Stimulated activated CD4-positive, alpha-beta T cell treated with anti-CD3 and anti-CD28 coated beads, Interleukin-4, amount 100 ng/mL, for 48 hours (primary cell): ENCODE measurements around the gene MORC2.

ENCODE experiments used
- DNase-seq, 2 donors: peaks; one replicate each; pipeline ENCODE4 v3.0.0-alpha.2; 2020; ENCODE audit warnings: low read depth in 2 of 2

MORC2 gene

DNA sequence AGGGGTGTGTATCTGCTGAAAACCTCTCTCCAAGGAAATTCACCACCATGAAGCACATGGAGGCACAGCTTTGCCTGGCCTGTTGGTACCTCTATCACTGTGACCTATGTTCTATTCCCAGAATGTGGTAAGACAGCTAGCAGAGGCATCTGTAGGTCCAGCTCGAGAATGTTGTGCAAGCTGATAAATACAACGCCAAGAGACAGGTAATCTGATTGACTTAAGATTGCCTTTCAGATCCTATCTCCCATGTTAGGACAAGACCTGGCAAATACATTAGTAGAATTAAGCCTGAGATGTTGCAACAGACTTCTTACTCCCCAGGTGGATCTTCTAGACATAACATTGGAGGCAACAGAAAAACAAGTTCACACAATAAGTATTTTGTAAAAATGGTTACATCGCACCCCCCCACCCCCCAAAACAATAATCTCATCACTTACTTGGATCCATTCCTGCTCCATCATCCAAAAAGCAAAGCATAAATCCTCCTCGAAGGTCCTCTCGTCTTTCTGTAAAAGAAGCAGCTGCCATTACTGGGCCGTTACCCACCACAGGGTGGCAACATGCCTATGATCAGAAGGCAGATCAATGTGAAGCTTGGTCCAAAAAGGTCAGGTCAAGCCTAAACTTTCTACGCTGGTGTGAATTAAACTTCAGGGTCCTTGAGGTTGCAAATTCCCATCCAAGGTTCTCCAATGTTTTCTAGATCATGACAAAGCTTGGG, 18.5 kb downstream of the MORC2 start:
- no peak for DNase-seq

DNA sequence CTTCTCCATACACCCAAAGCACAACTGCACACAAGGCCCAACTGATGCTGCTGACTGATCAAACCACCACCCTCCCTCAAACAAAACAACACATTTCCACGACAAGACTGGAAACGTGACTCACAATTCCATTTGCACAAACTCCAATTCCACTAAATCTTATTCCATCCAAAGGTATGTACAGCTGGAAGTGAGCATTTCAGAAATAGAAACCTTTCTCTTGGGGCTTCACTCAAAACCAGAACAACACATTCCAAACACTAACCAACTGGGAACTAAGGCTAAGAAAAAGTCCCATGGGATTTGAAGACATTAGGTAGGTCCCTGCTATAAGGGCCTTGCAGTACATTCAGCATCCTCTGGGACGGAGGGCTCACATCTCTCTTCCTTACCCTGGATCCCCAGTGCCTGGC, 19.6 kb downstream of the MORC2 start:
- no peak for DNase-seq

- no peak for DNase-seq
Observed at GRCh38 chr22:30947816-30948454, 20.6 kb downstream of the MORC2 start.

GRCh38 chr22:30947173-30947815, 21.3 kb downstream of the MORC2 start:
- no peak for DNase-seq

GRCh38 chr22:30946354-30946753, 22.2 kb downstream of the MORC2 start:
- DNase-seq, result no peak

DNA sequence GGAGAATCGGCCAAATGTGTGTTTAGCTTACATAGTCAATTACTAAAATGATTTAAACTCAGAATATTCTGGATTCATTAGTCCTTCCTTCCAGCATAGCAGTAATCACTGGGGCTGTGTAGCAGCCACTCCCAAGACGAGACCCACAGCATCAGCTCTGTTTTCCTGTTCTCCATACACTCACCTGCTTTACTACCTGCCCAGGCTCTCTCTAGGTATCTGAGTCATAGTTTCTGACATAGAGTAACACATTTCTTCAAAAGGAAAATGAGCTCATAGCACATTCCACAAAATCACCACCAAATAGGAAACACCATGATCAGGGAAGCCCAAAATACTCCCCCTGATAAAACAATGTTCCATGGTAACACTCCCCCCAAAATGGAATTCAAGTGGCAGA, 22.9 kb downstream of the MORC2 start:
- no peak for DNase-seq

GRCh38 chr22:30944986-30945385, 23.6 kb downstream of the MORC2 start:
- no peak for DNase-seq

DNA sequence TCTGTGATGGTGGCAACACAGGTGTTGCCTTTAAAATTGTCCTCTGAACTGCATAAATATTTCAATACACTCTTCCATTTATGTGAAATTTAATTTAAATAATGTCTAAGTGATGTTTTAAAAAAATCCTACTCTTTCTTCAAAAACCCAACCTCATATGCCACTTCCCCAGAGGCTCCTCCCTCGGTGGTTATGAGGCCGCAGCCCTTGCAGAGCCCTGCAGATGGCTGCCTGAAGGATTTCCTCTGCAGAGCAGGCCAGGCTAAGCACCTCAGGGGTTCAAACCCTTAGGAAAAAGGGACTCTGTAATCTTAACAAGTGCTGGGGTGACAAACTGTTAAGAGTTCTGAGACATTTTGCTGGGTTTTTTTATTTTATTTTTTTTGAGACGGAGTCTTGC, 25.2 kb downstream of the MORC2 start:
- no peak for DNase-seq

- DNase-seq, result no peak
Observed at GRCh38 chr22:30941363-30941740, 27.2 kb downstream of the MORC2 start.

- no peak for DNase-seq
Observed at GRCh38 chr22:30940685-30941362, 27.8 kb downstream of the MORC2 start.

DNA sequence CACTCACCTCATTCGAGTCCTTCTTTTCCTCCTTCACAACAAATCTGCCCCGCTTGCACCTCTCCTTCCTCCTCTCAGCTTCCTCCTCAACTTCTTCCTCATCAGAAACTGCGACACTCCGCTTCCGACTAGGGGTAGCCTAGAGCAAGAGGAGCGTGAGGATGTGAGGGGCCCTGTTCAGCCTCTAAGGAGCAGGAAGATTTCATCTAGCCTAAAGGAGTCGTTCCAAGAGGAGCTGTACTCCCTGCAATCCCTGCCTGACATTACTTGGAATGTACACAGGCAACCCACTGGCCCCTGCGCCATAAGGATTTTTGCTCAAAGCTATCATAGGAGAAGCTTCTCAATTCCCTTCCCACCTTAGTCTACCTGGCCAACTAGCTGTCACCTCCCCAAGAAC, 34.5 kb downstream of the MORC2 start:
- DNase-seq, result no peak

GRCh38 chr22:30933457-30933856, 35.1 kb downstream of the MORC2 start:
- no peak for DNase-seq

DNA sequence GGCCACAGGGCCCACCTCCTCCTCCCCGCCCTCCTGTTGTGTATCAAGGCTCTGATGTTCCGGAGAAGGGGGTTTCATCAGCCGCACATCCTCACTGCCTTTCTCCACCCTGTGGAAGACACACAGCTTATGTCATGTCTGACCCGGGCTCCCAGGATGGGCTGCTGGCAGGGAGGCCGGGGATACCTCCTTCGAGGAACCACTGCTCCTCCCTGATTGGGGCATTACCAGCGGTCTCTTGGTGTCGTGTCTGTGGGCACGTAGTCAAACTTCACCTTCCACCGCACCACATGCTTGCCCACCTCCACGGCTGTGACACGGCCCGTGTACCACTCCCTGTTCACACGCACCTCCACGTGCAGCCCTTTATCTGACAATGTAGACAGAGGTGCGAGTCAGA, 35.9 kb downstream of the MORC2 start:
- DNase-seq, result no peak

DNA sequence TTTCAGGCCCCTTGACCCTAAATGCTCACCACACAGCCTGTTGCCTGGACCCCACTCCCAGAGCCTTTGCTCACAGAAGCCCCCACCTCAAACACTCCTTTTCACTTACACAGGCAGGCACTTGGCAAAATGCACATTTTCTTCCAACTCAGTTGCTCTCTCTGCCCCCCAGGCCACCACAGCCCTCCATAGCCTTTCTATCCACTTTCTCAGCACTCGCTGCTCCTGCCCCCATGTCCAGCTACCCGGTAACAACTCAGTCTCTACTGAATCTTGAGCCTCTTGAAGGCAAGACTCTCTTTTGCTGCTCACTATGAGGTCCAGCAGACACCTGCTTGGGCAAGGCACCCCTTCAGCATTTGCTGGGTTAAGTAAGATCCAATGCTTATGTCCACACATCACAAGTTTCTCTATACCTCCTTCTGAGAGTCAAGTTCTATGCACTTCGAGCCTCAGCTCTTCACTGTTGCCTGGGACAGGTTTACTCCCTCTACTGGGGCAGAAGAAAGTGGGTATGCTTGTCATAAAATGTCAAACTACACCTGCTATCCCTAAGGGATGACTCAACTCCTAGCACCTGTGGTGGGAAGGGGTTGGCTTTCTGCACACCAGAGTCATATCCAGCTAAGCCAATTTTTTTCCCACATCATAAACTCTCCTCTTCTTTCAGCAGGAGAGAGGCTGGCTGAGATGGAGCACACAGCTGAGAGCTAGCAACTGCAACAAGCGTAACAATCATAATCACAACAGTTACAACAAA, 36.9 kb downstream of the MORC2 start:
- DNase-seq, result no peak

- no peak for DNase-seq
Observed at GRCh38 chr22:30930228-30930627, 38.3 kb downstream of the MORC2 start.

DNA sequence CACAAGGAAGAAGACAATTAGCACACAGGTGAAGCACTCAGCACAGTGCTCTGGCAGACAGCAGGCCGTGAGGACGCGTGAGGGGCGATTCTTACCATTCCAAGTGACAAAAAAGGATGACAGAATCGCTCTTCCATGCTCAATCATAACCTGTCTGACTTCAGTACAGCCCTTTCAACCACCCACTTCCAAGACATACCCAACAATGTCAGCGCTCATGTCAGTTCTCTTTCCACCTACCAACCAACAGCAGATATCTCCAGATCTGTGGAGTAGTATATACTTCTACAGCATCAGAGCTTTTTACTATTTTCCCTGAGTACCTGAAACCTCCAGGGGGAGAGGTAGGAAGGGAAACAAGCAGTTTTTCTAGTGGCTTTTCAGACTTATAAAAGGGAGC, 40.2 kb downstream of the MORC2 start:
- DNase-seq, result no peak

- no peak for DNase-seq
Observed at GRCh38 chr22:30927806-30928205, 40.8 kb downstream of the MORC2 start.

- no peak for DNase-seq
Observed at GRCh38 chr22:30926706-30927105, 41.9 kb downstream of the MORC2 start.

GRCh38 chr22:30925667-30926066, 42.9 kb downstream of the MORC2 start:
- no peak for DNase-seq

DNA sequence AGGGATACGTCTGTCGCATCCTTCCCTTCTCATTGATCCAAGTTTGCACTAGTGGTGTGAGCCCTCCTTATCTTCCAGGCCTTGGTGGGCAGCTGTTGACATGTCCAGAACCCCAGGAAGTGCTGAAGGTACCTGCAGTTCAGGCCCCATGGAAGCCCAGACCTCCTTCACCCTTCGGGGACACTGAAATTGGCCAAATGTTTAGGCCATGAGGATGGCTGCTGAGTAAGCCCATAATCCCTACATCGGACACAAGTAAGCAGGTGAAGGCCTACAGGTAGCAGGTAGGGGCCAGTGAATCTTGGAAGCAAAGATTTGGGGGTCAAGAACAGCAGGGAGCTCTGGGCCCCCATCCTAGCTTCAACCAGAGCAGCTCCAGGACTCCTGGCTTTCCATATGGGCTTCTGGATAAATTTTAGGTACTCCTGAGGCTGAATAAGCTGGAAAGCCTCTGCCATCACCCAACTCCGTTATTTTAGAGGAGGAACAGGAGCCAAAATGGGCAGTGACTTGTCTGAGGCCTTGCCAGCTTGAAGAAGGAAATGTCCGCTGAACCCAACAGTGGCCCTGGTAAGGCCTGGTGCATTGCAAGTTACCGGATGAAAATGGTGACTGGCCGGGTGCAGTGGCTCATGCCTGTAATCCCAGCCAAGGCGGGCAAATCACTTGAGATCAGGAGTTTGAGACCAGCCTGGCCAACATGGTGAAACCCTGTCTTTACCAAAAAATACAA, 45.2 kb downstream of the MORC2 start:
- DNase-seq, result no peak

DNA sequence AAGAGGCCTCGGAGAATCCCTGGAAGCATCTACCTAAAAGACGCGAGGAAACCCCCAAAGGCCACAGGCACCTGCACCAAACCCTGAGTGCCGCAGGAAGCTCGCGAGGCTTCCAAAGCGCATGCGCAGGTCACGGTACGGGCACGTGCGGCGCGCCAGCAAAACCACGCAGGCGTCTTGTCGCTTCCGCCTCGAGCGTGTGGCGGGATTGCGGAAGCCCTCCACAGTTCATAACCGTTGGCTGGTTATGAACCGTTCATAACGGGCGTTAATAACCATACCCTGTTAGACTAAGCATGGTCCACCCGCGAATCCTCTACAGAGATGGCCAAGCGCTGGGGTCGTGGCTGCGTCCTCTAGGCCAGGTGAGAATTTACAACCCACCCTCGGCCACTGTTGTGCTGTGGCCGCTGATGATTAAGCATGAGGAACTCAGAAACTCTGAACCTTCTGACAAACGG, 46.4 kb downstream of the MORC2 start:
- DNase-seq, result peak; percentile 59 to 74
